GM23338 (cell line): Measurements from ENCODE around the gene ABI2. TPM values are rescaled to one million over a fixed set of nuclear protein-coding genes. Genes with fewer than 3 reads are reported as not detected.

Experiments used
- ATAC-seq: fragments of 200-7000 bp; cut with Tn5 transposase; 3 replicates; pipeline ENCODE4 v1.9.1; 2020
- DNase-seq: peaks from one replicate; pipeline ENCODE4 v3.0.0-alpha.2; 2015; ENCODE audit warnings: low spot score
- H2AFZ ChIP-seq: fragments of 200-600 bp; sonication (generic); 2 replicates; pipeline ENCODE4 v1.8.0; 2016; ENCODE audit warnings: antibody characterized with exemption, mild to moderate bottlenecking, moderate library complexity
- H3F3A ChIP-seq: fragments of 200-600 bp; sonication (generic); replicated peaks from 2 replicates; pipeline ENCODE4 v1.8.0; 2017; ENCODE audit warnings: antibody characterized with exemption, mixed run types, low read depth
- H3K27ac ChIP-seq: fragments of 200-600 bp; sonication (generic); 2 replicates; pipeline ENCODE4 v1.6.1; 2016; ENCODE audit warnings: low read depth
- H3K27me3 ChIP-seq: fragments of 200-600 bp; sonication (generic); 2 replicates; pipeline ENCODE4 v1.8.0; 2016; ENCODE audit warnings: mild to moderate bottlenecking, mixed run types, moderate library complexity; ENCODE audit not compliant: insufficient read depth
- H3K36me3 ChIP-seq: fragments of 200-600 bp; sonication (generic); 2 replicates; pipeline ENCODE4 v1.8.0; 2016; ENCODE audit warnings: mild to moderate bottlenecking; ENCODE audit not compliant: insufficient read depth
- H3K4me1 ChIP-seq: fragments of 200-600 bp; sonication (generic); 2 replicates; pipeline ENCODE4 v1.8.0; 2016; ENCODE audit warnings: mild to moderate bottlenecking, moderate library complexity; ENCODE audit not compliant: insufficient read depth
- H3K4me2 ChIP-seq: fragments of 200-600 bp; sonication (generic); 2 replicates; pipeline ENCODE4 v1.7.1; 2017; ENCODE audit warnings: mixed run types
- H3K4me3 ChIP-seq: fragments of 200-600 bp; sonication (generic); 2 replicates; pipeline ENCODE4 v1.6.1; 2016; ENCODE audit warnings: mixed run types
- H3K79me2 ChIP-seq: fragments of 200-600 bp; sonication (generic); replicated peaks from 2 replicates; pipeline ENCODE4 v1.8.0; 2017; ENCODE audit warnings: mild to moderate bottlenecking; ENCODE audit not compliant: insufficient read depth
- H3K9me2 ChIP-seq: fragments of 200-600 bp; sonication (generic); 2 replicates; pipeline ENCODE4 v1.8.0; 2017; ENCODE audit not compliant: insufficient read depth
- H4K20me1 ChIP-seq: fragments of 200-600 bp; sonication (generic); replicated peaks from 2 replicates; pipeline ENCODE4 v1.8.0; 2017; ENCODE audit warnings: mild to moderate bottlenecking; ENCODE audit not compliant: insufficient read depth
- H3K27ac Mint-ChIP-seq: 2 replicates; pipeline ENCODE4 v1.8.0; 2020; ENCODE audit warnings: inconsistent platforms, mild to moderate bottlenecking, moderate library complexity, mixed read lengths
- H3K27me3 Mint-ChIP-seq: 3 replicates; pipeline ENCODE4 v1.8.0; 2022; ENCODE audit warnings: low read depth, mild to moderate bottlenecking, moderate library complexity, mixed read lengths, inconsistent platforms; ENCODE audit not compliant: insufficient read depth, poor library complexity
- H3K36me3 Mint-ChIP-seq: 3 replicates; pipeline ENCODE4 v1.8.0; 2021; ENCODE audit warnings: low read depth, mild to moderate bottlenecking, inconsistent platforms, moderate library complexity, mixed read lengths
- H3K4me1 Mint-ChIP-seq: 3 replicates; pipeline ENCODE4 v1.8.0; 2020; ENCODE audit warnings: mild to moderate bottlenecking, inconsistent platforms, mixed read lengths
- H3K4me3 Mint-ChIP-seq: 3 replicates; pipeline ENCODE4 v1.8.0; 2021; ENCODE audit warnings: moderate library complexity, mild to moderate bottlenecking, inconsistent platforms, mixed read lengths
- H3K9me3 Mint-ChIP-seq: 3 replicates; pipeline ENCODE4 v1.8.0; 2020; ENCODE audit warnings: moderate library complexity, mild to moderate bottlenecking, inconsistent platforms, mixed read lengths
- CREB1 ChIP-seq: fragments of 250-450 bp; sonication (Bioruptor Pico); IDR thresholded peaks from 2 replicates; pipeline ENCODE4 v1.5.0; 2020; ENCODE audit warnings: low read depth, mild to moderate bottlenecking, moderate library complexity
- ETS1 ChIP-seq: IDR thresholded peaks from 2 replicates; pipeline ENCODE4 v1.6.1; 2016; ENCODE audit warnings: antibody characterized with exemption
- EZH2phosphoT487 ChIP-seq: fragments of 200-600 bp; sonication (generic); IDR thresholded peaks from one replicate; pipeline ENCODE4 v1.8.1; 2018; ENCODE audit warnings: antibody characterized with exemption; ENCODE audit not compliant: unreplicated experiment
- JUNB ChIP-seq: IDR thresholded peaks from one replicate; pipeline ENCODE4 v1.6.1; 2016; ENCODE audit warnings: antibody characterized with exemption; ENCODE audit not compliant: unreplicated experiment
- NANOG ChIP-seq: IDR thresholded peaks from 2 replicates; pipeline ENCODE4 v1.6.1; 2016; ENCODE audit warnings: antibody characterized with exemption, borderline replicate concordance
- ZNF331 ChIP-seq: fragments of 250-450 bp; sonication (Bioruptor Pico); IDR thresholded peaks from 2 replicates; pipeline ENCODE4 v1.5.0; 2020; ENCODE audit warnings: low read depth, mild to moderate bottlenecking, moderate library complexity
- ZNF462 ChIP-seq: fragments of 250-450 bp; sonication (Bioruptor Pico); IDR thresholded peaks from 2 replicates; pipeline ENCODE4 v1.5.0; 2020; ENCODE audit warnings: mild to moderate bottlenecking, moderate library complexity
- polyA plus RNA-seq: library from polyadenylated mRNA; unstranded; fragments of >200 nt; fragmentation: Nextera tagmentation; extraction: Ambion mirVana; gene quantifications from 2 replicates; pipeline ENCODE4 v1.2.1, GENCODE V29; 2016
- total RNA-seq: library from RNA; depleted of rRNA; stranded (reverse); fragments of >200 nt; shearing (Covaris generic); gene quantifications from 2 replicates; pipeline ENCODE4 v1.2.3, GENCODE V29; 2014

The ABI2 gene
- total and polyA plus RNA-seq, 2 experiments from 2014 or later, result 46.5 to 114 TPM

GRCh38 chr2:203432811-203433210 is 104.6 kb downstream of the ABI2 start (continued):
- TF ChIP-seq NANOG, result no peak
- TF ChIP-seq EZH2phosphoT487, result no peak
- no peak for TF ChIP-seq ETS1
- TF ChIP-seq CREB1, result no peak
- TF ChIP-seq ZNF462 (CRISPR knock-in tag), result no peak
- TF ChIP-seq JUNB, result no peak
- TF ChIP-seq ZNF331, result no peak

- Histone ChIP-seq H3K4me2 (no peak overlapping the region), H3K4me1 (no peaks in the 10 kb centered on the region), H3K4me3 (no peak overlapping the region), H3F3A (no peaks in the 10 kb centered on the region), H3K27ac (no peak overlapping the region), H3K79me2 (no peaks in the 10 kb centered on the region), H2AFZ (no peak overlapping the region), H3K36me3 (peaks cover 4% of the 10 kb centered on the region; the same call in 1 of the 2 replicates), H3K27me3 (no peaks in the 10 kb centered on the region), H3K9me2 (no peaks in the 10 kb centered on the region), H4K20me1 (no peaks in the 10 kb centered on the region)
- Mint-ChIP-seq H3K27me3 (peaks cover 5% of the 10 kb centered on the region), H3K27ac (no peak overlapping the region), H3K4me1 (peaks cover 14% of the 10 kb centered on the region), H3K36me3 (peaks cover 16% of the 10 kb centered on the region), H3K9me3 (no peaks in the 10 kb centered on the region; the same call in 2 of the 3 replicates), H3K4me3 (no peak overlapping the region)
- no peak for DNase-seq
- ATAC-seq, result no peak
- TF ChIP-seq EZH2phosphoT487 (no peak), ZNF462 (CRISPR knock-in tag) (no peak)
These were observed 108.3 kb downstream of the ABI2 start for GRCh38 chr2:203436496-203436895.
